ENCODE results near the gene CLEC20A.

The CLEC20A gene

DNA sequence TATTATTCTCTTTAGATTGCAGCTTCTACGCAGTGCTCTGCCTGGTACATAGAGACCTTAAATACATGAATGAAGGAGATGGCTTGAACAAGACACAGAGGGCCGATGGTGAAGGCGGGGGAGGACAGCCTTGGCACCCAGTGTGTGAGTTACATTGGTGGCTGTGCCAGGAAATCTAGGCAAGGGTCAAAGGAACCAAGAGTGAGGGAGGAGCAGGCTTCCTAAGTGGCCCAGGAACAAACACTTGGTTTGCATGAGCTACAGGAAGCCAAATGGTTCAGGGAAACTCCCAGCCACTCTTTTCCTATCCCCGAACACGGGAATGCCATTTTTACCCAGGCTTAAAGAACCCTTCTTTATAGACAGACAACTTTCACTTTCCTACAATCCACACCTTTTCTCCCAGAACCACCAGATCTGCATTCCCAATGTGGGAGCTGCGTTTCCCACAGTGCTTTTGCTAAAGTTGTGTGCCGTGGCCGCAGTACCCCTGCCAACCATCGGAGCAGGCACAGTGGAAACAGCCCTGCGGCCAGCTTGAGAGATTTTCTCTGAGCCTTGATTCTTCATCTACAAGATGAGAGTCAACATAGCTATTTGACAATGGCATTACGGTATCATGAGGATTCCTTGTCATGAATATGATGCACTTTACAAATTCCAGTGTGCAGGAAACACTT is 3.5 kb upstream of the CLEC20A start:
- DNase-seq (ENCODE audit: low spot score), result peak; percentile 17

DNA sequence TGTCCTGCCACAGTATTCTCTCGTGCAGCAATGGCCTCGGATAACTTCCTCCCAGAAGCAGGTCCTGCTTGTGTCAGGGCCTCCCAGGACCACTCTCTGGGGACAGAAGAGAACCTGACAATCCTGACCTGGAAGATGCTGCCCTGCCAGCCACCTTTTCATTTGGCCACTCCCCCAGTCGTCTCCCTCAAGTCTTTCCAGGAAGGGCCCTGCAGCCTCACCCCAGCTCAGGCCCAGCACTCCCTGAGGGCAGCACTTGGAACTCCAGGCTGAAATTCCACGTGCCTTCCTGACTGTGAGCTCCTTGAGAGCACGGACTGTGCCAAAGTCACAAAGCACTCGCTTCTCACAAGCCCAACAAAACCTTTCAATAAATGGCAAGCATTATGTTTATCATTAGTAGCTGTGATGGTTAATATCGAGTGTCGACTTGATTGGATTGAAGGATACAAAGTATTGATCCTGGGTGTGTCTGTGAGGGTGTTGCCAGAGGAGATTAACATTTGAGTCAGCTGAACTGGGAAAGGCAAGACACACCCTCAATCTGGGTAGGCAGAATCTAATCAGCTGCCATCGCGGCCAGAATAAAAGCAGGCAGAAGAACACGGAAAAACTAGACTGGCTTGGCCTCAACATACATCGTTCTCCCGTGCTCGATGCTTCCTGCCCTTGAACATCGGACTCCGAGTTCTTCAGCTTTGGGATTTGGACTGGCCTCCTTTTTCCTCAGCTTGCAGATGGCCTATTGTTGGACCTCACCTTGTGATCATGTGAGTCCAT is 2.3 kb upstream of the CLEC20A start:
- DNase-seq (ENCODE audit: low spot score), result no peak

DNA sequence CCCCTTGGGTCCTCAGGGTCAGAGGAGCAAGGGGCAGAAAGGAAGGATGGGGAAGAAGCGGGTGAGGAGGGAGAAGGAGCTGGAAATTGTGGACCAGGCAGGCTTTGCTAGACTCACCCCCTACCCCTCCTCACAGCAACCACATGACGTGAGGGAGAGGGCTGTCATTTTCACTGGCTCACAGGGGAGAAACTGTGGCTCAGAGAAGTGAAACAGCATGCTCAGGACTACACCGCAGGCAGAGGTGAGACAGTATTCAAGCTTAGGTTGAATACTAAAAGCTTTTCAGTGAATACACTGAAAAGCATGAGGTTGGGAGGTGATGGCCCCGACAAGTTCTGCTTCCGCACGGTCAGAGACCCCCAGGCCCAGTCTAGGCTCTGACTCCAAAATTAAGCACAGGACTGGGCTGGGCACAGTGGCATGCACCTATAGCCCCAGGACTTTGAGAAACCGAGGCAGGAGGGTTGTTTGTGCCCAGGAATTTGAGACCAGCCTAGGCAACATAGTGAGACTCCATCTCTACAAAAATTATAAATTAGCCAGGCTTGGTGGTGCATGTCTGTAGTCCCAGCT is 1.2 kb upstream of the CLEC20A start:
- no peak for DNase-seq (ENCODE audit: low spot score)

DNA sequence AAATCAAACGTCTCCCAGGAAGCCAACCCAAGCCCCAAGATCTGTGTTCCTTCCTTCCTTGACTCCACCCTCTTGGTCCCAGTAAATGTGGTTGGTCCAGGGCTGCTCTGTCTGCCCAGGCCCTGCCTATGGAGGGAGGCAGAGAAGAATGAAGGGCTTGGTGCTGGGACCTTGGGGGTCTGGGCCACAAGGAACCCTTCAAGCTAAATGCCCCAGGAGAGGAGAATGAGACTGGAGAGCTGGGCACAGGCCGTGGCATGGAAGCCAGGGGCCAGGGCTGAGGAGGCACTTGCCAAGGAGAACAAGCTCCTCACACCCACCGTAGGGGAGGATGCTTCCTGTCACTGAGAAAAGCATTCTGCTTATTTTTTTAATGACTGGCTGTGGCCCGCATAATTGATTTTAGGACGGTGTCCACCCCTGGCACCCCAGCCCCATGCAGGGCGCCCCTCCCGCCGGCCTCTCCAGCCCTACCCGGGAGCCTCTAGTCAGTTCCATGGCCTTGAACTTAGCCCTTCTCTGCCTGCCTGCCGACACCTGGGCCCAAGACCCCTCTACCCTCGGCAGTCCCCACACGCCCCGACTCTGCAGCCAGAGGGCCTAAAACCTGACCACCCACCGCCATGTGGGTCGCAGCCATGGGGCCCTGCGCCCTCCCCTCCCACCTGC is 889 bp downstream of the CLEC20A start:
- no peak for DNase-seq (ENCODE audit: low spot score)

DNA sequence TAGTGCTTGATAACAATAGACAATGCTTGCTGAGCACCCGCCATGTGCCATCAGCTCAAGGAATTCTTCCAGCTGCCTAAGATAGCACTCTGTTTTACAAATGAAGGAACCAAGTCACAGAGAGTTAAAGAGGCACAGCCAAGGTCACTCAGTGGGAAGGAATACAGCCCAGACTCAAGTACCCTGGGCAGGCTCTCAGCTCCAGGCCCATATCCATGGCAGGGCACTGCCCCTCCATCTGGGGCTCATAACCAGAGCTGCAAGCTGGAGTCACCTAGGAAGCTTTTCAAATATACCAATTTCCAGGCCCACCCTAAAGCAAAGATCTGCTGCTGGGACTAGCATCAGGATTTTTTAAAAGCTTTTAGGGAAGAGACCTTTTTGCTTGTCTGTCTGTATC is 1.6 kb downstream of the CLEC20A start:
- DNase-seq (ENCODE audit: low spot score), result no peak

DNA sequence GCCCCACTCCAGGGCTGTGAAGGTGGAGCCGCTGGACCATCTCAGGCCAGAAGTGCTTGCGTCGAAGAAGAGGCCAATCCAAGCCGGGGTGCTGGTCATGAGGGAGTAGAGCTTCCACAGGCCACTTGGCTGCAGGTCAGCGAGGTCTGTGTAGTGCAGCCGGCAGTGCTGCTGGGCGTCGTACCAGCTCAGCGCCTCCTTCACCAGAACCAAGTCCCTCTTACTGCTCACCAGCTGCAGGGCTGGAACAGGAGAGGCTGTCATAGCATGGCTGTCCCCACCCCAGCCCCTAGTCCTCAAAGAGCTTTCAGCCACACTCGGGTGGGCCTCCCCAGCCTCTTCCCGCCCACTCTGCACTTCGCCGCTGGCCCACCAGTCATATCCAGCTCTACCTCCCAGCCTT is 2.2 kb downstream of the CLEC20A start:
- DNase-seq (ENCODE audit: low spot score), result no peak

DNA sequence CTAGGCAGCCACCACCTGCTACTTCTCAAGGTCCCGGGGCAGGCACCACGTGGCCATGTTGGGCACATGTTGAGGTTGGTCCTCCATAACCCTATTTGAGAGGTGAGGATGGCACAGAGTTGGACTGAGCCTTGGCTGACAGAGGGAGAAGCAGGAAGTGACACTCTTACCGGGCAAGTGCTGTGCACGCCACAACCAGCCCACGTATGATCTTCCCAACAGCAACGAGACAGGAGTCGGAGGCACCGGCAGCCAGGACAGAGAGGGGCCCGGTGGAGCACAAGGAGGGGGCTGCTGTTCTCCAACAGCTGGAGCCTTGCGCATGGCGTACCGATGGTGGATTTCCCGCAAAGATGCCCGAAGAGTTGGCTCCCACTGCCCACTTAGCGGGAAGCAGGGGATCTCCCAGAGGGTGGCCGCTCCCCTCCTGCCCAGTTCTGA is 3.4 kb downstream of the CLEC20A start:
- DNase-seq (ENCODE audit: low spot score), result no peak

DNA sequence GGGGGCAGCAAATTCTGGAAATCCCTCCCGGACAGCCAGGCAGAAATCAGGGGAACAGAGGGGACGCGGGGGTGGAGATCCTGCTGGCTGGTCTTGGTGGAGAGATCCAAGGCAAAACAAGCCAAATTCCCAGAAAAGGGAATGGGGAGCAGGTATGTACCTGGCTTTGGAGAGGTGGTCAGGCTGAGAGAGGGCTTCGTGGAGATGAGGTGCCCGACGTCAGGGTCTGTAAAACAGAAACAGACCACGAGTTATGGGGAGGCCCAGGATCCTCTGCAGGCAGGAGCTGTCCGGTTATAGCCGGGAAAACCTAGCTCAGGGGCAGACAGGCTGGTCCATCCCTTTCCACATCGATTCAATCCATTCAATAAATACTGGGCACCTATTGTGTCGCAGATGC is 4.4 kb downstream of the CLEC20A start:
- no peak for DNase-seq (ENCODE audit: low spot score)

DNA sequence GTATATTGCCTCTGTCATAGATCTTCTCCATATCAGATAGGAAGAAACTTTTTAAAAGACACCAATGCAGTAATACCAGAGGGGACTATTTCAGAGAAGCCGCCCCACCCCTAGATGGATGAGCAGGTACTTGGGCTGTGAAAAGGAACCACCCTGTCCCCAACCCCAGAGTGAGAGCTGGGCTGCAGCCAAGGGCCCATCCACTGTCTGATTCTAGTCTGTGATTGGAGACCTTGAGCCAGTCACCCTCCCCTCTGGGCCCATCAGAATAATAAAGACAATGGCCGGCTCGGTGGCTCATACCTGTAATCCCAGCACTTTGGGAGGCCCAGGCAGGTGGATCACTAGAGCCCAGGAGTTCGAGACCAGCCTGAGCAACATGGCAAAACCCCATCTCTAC is 5.0 kb downstream of the CLEC20A start:
- no peak for DNase-seq (ENCODE audit: low spot score)

DNA sequence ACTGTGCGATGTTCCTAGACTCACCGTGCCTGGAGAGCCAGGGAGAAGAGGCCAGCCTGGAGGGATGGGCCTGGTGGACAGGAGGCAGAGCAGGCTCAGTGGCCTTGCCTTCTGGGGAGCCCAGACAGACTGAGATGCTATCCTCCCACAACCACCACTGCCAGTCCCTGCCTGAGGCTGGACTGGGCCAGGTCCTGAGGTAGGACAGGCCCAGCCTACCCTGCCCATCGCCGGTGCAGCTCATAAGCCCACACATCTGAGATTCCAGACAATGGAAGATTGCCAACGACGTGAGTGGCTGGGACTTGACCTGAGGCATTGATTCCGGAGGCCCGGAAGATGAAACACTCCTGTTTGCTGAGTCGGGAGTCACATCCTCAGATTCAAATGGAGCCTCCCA is 5.8 kb downstream of the CLEC20A start:
- no peak for DNase-seq (ENCODE audit: low spot score)

DNA sequence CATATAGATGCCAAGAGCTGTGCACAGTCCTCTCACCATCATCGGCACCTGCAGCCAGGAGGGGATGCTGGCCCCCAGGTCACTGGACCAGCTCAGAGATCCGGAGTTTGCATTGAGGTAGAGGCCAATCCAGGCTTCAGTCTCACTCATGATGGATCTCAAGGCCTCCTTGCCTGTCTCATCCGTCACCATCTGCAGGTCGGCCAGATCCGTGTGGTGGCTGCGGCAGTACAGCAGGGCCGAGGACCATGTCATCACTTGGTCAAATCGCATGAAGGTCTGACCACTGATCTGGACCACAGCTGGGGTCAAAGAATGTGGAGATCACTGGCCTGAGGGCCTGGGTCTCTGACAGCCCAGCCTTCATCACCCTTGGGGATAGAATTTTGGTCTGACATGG is 6.6 kb downstream of the CLEC20A start:
- no peak for DNase-seq (ENCODE audit: low spot score)

DNA sequence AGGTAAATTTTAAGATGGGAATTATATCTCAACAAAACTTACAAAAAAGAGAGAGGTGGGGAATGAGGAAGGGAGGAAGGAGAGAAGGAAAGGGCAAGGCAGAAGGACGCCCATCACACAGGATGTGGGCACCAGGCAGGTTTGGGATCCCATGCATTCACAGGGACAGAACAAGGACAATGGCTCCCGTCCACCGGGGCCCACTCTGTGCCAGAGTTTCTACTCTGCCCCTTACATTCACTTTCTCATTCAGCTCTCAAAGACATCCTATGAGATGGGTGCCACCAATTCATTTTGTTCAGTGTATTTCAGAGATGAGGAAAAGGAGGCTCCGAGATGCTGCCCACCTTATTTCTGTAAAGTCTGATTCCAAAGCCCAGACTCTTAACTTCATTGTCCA is 7.4 kb downstream of the CLEC20A start:
- no peak for DNase-seq (ENCODE audit: low spot score)

DNA sequence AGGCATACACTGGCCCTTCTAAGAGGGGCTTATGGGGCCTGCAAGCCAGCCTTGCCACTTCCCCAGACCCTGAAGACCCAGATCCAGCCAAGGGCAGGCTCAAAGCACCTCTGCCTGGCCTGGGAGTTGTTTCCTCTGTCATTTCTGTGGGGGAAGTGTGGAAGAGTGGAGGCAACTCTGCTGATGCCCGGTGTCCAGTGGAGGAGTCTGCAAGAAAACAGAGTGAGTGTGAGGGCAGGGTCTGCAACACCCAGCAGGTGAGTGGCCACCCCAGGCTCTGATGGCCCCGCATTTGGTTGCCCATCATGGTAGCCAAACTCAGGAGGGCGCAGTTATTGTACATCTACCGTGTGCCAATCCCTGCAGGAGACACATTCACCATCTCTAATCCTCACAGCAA is 8.4 kb downstream of the CLEC20A start:
- DNase-seq (ENCODE audit: low spot score), result no peak

DNA sequence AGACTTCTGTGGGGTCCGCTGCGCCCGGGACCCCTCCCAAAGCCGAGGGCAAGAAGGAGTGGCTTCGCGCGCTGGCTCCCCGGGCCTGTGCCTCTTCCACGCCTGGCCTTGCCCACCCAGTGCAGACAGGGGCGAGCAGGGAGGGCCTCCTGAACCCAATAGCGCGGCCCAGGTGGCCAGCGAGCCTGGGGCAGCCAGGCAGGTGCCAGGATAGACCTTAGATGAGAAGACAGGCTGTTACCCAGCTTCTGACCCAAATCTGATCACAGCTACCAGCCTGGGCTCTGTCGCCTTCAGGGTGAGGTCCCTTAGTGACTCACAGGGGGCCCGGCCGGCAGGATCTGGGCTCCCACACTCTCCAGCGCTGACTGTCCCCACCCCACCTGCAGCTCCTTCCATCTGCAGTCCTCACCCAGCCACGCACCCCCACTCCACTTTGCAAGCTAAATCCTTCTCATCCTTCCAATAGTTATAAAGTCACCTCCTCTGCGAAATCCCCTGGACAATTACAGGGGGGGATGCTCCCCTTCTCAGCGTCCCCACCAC is 9.6 kb downstream of the CLEC20A start:
- no peak for DNase-seq (ENCODE audit: low spot score)

DNA sequence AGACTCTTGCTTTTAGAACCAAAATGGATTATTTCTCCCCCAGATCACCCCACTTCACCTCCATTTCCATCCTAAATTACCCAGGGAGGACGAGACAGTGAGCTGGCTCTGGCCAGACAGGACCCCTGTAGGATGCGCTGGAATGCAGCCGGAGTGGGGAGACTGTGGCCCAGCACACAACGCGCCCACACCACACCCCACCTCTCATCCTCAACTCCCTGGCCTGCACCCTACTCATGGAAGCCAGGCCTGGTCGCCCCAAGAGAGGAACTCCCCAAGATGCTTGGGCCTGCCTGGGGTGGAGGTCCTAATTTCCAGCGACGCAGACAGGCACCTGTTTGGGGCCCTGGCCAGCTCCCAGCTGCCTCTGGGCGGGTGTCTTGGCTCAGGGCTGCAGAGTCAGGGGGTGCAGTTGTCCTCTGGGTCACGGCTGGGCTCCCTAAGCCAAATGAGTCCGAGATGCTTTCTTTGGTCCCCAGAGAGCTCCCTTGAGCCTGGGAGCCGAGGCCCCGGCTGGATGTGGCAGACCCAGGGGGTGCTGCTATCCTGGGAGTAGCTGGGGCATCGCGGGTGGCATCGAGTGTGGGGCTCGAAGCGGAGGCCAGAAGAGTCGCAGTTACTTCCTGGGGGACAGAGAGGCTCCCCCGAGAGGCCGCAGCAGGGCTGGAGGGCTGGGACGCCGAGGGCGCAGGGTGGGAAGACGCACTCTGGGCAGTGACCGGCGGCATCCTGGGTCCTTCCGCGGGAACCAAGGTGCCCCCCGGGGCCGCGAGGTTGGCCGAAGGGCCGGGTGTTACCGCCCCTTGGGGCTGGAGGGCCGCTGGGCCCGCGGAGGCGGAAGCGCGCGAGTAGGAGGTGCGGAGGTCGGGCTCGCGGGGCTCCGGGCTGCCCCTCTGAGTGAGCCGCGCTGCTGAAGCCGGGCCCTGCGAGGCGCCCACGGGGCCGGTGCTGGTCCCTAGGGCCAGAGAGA is 10.4 kb downstream of the CLEC20A start:
- no peak for DNase-seq (ENCODE audit: low spot score)

DNA sequence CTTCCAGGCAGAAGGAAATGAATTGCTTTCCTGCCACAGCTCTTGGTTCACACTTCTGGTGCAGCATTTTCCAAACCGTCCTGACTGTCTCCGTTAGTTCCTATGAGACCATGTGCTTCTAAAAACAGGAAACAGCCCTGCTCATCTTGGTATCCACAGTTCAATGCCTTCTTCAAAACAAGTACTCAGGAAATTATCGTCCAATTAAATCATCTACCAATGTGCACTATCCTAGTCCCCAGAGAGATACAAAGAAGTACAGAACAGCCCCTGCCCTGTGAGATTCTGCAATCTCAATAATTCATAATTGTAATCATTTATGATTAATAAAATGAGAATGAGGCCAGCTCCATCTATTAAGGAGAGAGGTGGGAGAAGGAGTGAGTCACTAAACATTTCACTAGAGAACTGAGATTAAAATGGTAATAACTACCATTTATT is 11.2 kb downstream of the CLEC20A start:
- peak; percentile 31 for DNase-seq (ENCODE audit: low spot score)

DNA sequence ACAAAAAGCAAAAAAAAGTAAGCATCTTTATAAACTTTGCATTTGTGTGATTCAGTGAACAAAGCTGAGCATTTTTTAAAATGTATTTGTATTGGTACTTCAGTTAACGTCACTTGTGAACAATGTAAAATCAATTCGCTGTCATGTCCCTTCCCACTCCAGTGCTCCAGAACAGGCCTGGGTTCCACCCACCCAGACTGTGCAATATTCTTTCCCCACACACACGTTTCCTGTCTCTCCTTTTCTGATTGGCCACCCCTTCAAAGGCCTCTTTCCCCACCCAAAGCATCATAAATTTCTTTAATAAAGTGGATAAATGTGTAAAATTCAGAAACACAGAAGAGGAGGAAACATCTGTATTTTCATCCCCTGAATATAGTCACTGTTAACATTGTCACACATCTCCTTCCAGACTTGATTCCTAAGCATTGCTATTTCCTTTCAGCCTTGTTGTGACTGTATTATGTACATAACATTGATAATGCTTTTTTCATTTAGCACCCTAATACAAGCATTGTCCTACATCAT is 12.0 kb downstream of the CLEC20A start:
- peak; percentile 14 for DNase-seq (ENCODE audit: low spot score)

DNA sequence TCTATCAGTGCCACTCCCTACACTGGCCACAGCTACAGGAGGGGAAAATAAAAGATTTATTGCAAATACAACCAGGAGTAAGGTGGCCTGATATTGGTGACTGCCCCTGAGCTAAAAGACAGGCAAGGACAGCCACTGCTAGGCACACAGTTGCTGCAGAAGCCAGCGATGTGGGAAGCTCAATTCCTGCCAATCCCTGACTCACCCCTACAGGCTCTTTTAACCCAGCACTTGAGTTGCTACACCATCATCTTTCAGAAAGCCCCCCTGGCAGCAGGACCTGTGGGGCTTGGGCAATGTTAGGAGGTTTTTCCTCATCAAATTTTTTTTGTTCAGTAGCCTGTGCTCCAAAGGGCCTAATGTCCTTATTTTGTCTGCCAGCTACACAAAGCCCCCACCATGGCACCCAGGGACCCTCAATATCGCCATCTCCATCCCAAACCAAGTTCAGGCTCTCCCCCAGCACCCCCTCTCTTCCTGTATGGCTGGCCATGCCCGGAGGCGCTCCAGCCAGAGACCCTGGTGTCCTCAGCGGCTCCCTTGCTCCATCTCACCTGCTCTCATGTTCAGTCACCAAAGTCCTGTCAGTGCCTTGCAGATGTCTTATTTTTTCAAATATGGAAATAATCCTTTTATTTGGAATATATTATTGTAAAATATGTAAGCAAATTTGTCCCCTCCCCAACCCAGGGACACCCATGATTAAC is 13.4 kb downstream of the CLEC20A start:
- DNase-seq (ENCODE audit: low spot score), result no peak

DNA sequence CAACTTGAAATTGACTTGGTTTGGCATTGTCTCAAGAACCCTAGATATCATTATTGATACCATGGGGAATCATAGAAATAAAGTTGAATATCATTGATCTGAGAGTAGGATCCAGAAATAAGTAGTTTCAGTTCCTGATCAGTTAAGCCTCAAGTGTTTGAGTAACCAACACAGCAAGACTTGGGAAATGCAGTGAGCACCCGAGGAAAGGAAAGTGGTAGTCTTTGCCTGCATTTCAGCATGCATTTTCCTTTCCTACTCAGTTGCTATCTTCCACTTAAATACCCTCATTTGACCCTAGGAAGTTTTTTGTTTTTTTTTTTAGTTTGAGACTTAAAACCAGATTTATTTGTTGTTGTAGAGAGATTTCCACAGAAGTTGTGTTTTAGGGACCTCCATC is 18.9 kb downstream of the CLEC20A start:
- no peak for DNase-seq (ENCODE audit: low spot score)

DNA sequence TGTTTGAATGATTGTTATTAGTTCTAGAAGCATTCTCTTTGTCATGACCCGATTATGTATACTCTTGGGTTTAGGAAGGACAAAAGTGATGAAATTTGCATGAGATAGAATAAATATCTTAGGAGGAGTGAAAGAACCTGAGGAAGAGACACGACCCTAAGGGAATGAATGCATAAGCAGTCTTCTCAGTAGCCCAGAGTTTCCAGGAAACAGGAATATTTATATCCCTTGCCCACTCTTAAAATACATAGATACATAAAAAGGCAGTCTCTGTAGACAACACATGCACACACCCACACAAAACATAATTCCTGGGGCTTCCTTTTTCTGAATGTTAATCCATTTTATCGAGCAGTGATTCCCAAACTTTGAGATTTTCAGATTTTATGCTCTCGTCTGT is 19.4 kb downstream of the CLEC20A start:
- no peak for DNase-seq (ENCODE audit: low spot score)
